ENCODE measurements around the gene PPP3CA. TPM values are rescaled to one million over a fixed set of nuclear protein-coding genes. Genes with fewer than 3 reads are reported as not detected.

Gene PPP3CA
- total RNA-seq, 1 experiment from 2014 or later: 15.5 TPM

GRCh38 chr4:101065935-101066485, 281.3 kb downstream of the PPP3CA start:
- Histone ChIP-seq H3K79me2 (ENCODE audit: low read length) (no peaks in the 10 kb centered on the region), H3K36me3 (ENCODE audit: low read depth, low read length) (no peaks in the 10 kb centered on the region), H3K4me1 (ENCODE audit: insufficient read depth, low read length) (no peaks in the 10 kb centered on the region), H3K27ac (ENCODE audit: low read length) (no peak overlapping the region), H4K20me1 (ENCODE audit: low read length) (no peaks in the 10 kb centered on the region), H3K4me2 (ENCODE audit: low read length) (no peak overlapping the region), H3K27me3 (ENCODE audit: low read length) (no peaks in the 10 kb centered on the region), H3K9me2 (replicated peaks; ENCODE audit: low read length) (no peaks in the 10 kb centered on the region), H3F3A (ENCODE audit: low read length, unreplicated experiment) (no peaks in the 10 kb centered on the region), H3K9ac (ENCODE audit: low read length) (no peak overlapping the region), H3K4me3 (ENCODE audit: low read length) (no peak overlapping the region), H3K9me3 (ENCODE audit: low read length) (no peaks in the 10 kb centered on the region), H2AFZ (ENCODE audit: low read length) (no peak overlapping the region)
- no TSS peak for BruUV-seq (replicated peaks)
- ATAC-seq: no peak
- no peak for TF ChIP-seq CTCF (conservative IDR thresholded peaks at IDR 0.05; ENCODE audit: low read depth, low read length)
- no peak for DNase-seq
- ChIA-PET POLR2A (ENCODE audit: unreplicated experiment) (no interaction called here), CTCF (no interaction called here)
- intact Hi-C loops (cut with micrococcal nuclease): no loop called here

GRCh38 chr4:101065346-101065745, 282.0 kb downstream of the PPP3CA start:
- no peak overlapping the region for H3K27ac ChIP-seq (ENCODE audit: low read length)
- no peak overlapping the region for H3K4me2 ChIP-seq (ENCODE audit: low read length)
- H3K4me1 ChIP-seq (ENCODE audit: insufficient read depth, low read length): no peaks in the 10 kb centered on the region
- BruUV-seq (replicated peaks): no TSS peak
- H3K9me3 ChIP-seq (ENCODE audit: low read length): no peaks in the 10 kb centered on the region
- H3K9me2 ChIP-seq (replicated peaks; ENCODE audit: low read length): no peaks in the 10 kb centered on the region
- TF ChIP-seq CTCF (conservative IDR thresholded peaks at IDR 0.05; ENCODE audit: low read depth, low read length) (no peak), EZH2phosphoT487 (IDR thresholded peaks at IDR 0.05; ENCODE audit: borderline replicate concordance, low read length) (no peak), EZH2 (IDR thresholded peaks at IDR 0.05; ENCODE audit: low read length, unreplicated experiment) (no peak)
- CTCF ChIA-PET: no interaction called here
- H3K4me3 ChIP-seq (ENCODE audit: low read length): no peak overlapping the region
- H3K9ac ChIP-seq (ENCODE audit: low read length): no peak overlapping the region
- no peak for DNase-seq
- no peak overlapping the region for H2AFZ ChIP-seq (ENCODE audit: low read length)
- ATAC-seq: no peak
- H3K27me3 ChIP-seq (ENCODE audit: low read length): no peaks in the 10 kb centered on the region
- no peaks in the 10 kb centered on the region for H3K36me3 ChIP-seq (ENCODE audit: low read depth, low read length)
- H3K79me2 ChIP-seq (ENCODE audit: low read length): no peaks in the 10 kb centered on the region
- POLR2A ChIA-PET (ENCODE audit: unreplicated experiment): no interaction called here
- intact Hi-C loops (cut with micrococcal nuclease): no loop called here
- H4K20me1 ChIP-seq (ENCODE audit: low read length): no peaks in the 10 kb centered on the region
- H3F3A ChIP-seq (ENCODE audit: low read length, unreplicated experiment): no peaks in the 10 kb centered on the region

- intact Hi-C loops (cut with micrococcal nuclease): no loop called here
- Histone ChIP-seq H3K9me2 (replicated peaks; ENCODE audit: low read length) (no peaks in the 10 kb centered on the region), H3K36me3 (ENCODE audit: low read depth, low read length) (no peaks in the 10 kb centered on the region), H3F3A (ENCODE audit: low read length, unreplicated experiment) (no peaks in the 10 kb centered on the region), H3K4me3 (ENCODE audit: low read length) (no peak overlapping the region), H3K4me2 (ENCODE audit: low read length) (no peak overlapping the region), H3K9me3 (ENCODE audit: low read length) (no peaks in the 10 kb centered on the region), H3K9ac (ENCODE audit: low read length) (no peak overlapping the region), H2AFZ (ENCODE audit: low read length) (no peak overlapping the region), H3K27ac (ENCODE audit: low read length) (no peak overlapping the region), H3K79me2 (ENCODE audit: low read length) (no peaks in the 10 kb centered on the region), H3K27me3 (ENCODE audit: low read length) (no peaks in the 10 kb centered on the region), H3K4me1 (ENCODE audit: insufficient read depth, low read length) (no peaks in the 10 kb centered on the region), H4K20me1 (ENCODE audit: low read length) (no peaks in the 10 kb centered on the region)
- no TSS peak for BruUV-seq (replicated peaks)
- no peak for TF ChIP-seq CTCF (conservative IDR thresholded peaks at IDR 0.05; ENCODE audit: low read depth, low read length)
- no peak for TF ChIP-seq EZH2 (IDR thresholded peaks at IDR 0.05; ENCODE audit: low read length, unreplicated experiment)
- no peak for TF ChIP-seq EZH2phosphoT487 (IDR thresholded peaks at IDR 0.05; ENCODE audit: borderline replicate concordance, low read length)
- ATAC-seq (no peak), DNase-seq (no peak)
- POLR2A ChIA-PET (ENCODE audit: unreplicated experiment): no interaction called here
- CTCF ChIA-PET: no interaction called here
Observed at GRCh38 chr4:101064541-101065180, 282.7 kb downstream of the PPP3CA start.
